Ramos (cell line): Measurements from ENCODE around the gene SPA17.

Experiments used
- in situ Hi-C: fragments of 300-500 bp; cut with MboI; formaldehyde crosslinking; loops from one replicate; pipeline ENCODE4 v1.14.3; 2022; ENCODE audit warnings: low sequenced_read_pairs; ENCODE audit not compliant: unreplicated experiment

SPA17 gene

DNA sequence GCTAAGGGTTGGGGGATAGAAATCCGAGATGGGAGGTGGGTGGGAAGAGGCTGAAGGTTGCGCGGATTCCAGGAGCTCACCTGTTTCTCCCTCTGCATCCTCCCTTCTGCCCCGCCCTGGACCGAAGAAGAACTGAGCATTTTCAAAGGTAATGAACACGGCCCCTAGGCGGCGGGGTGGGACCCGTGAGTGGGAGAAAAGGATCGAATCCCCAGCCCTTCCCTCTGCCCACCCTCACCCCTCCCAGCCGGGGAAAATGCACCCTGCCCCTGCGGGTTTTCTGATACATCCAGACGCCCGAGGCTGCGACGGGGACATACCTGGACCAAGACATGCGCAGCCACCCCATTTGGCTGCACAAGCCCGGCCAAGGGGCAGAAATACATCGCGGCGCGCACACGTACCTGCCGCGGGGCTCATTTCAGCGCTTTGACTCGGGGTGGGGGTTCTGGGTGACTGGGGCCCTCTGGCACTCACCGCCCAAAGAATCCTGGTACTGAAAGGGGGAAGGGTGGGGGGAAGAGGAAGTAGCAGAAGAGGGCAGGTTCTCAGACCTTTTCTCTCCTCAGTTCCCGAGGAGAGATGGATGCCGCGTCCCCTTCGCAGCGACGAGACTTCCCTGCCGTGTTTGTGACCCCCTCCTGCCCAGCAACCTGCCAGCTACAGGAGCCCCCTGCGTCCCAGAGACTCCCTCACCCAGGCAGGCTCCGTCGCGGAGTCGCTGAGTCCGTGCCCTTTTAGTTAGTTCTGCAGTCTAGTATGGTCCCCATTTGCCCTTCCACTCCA lies 72.3 kb downstream of the SPA17 start:
- in situ Hi-C loops = no loop called here

DNA sequence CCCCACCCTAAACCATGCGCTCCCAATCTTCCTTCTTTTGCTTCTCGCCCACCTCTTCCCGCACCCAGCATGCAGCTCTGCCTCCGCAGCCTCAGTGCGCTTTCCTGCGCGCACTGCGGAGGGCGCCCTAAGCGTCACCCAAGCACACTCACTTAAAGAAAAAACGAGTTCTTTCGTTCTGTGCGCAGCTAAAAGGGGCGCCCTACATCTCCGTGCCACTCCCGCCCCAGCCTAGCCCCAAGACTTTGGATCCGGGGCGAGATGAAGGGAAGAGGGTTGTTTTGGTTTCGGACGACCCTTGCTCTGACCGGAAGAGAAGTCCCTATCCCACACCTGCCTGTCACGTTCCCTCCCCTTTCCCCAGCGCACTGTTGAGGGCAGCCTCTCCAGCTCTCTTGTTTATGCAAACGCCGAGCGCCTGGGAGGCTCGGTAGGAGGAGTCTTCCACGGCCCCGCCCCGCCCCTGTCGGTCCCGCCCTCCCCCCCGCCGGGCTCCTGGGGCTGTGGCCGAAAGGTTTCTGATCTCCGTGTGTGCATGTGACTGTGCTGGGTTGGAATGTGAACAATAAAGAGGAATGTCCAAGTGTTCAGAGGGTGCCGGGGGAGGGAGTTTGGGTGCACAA lies 73.0 kb downstream of the SPA17 start:
- in situ Hi-C loops = no loop called here
